ENCODE data around the gene CLCN6. TPM values are rescaled to one million over a fixed set of nuclear protein-coding genes. Genes with fewer than 3 reads are reported as not detected.

CLCN6 gene
- total RNA-seq, 4 donors from 2014 or later, result 14.0 to 184 (median 30.7) TPM

GRCh38 chr1:11854519-11854918, 48.5 kb downstream of the CLCN6 start:
- Histone ChIP-seq H3K4me1 (peaks cover 0 to 4% (median 0%) of the 10 kb centered on the region in 4 donors), H3K4me3 (no peak overlapping the region), H3K9me3 (no peaks in the 10 kb centered on the region), H3K36me3 (no peaks in the 10 kb centered on the region), H3K27me3 (peaks cover 47% of the 10 kb centered on the region), H3K27ac (no peak overlapping the region)
- 54% methylated on average over 8 of the region's 8 CpGs; no CpG with 5 or more reads in 1 of the 2 donors for WGBS, 2 donors (ENCODE audit: low coverage in 1 of 2)
- in situ Hi-C loops (cut with MboI; ENCODE audit: low pct_ligation_motif_present in 1 of 4, low pct_unique_long_range_greater_than_20kb in 1 of 4, low sequenced_read_pairs in 3 of 4), result no loop called here
- no peak for TF ChIP-seq POLR2A (IDR thresholded peaks at IDR 0.05)
- TF ChIP-seq POLR2AphosphoS5 (IDR thresholded peaks at IDR 0.05), result no peak
- intact Hi-C loops (cut with DNase I; ENCODE audit: low total_unique reads), result no loop called here
- DNase-seq, result no peak

DNA sequence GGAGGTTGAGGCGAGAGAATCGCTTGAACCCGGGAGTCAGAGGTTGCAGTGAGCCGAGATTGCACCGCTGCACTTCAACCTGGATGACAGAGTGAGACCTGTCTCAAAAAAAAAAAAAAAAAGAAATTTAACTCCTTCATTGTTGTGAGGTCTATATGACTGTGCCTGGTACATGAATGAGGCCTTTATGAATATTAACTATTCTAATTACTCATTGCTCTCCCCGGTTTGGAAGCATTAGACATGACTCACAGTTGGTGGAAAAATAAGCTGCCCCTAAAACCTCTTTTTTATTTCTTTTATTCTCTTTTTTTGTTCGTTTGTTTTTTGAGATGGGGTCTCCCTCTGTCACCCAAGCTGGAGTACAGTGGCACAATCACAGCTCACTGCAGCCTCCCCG, 49.4 kb downstream of the CLCN6 start:
- TF ChIP-seq POLR2A (IDR thresholded peaks at IDR 0.05) (no peak), EP300 (IDR thresholded peaks at IDR 0.05; ENCODE audit: low read depth) (no peak), CTCF (IDR thresholded peaks at IDR 0.05) (no peak), POLR2AphosphoS5 (IDR thresholded peaks at IDR 0.05) (no peak)
- Histone ChIP-seq H3K36me3 (no peaks in the 10 kb centered on the region), H3K27ac (no peak overlapping the region), H3K27me3 (peaks cover 57% of the 10 kb centered on the region), H3K4me3 (no peak overlapping the region), H3K9me3 (no peaks in the 10 kb centered on the region), H3K4me1 (peaks cover 0 to 4% (median 0%) of the 10 kb centered on the region in 4 donors)
- DNase-seq, result no peak
- intact Hi-C loops (cut with DNase I; ENCODE audit: low total_unique reads), result no loop called here
- WGBS, 2 donors (ENCODE audit: low coverage in 1 of 2), result 51 to 76% methylated on average over 8 of the region's 8 CpGs
- in situ Hi-C loops (cut with MboI; ENCODE audit: low pct_ligation_motif_present in 1 of 4, low pct_unique_long_range_greater_than_20kb in 1 of 4, low sequenced_read_pairs in 3 of 4), result no loop called here

DNA sequence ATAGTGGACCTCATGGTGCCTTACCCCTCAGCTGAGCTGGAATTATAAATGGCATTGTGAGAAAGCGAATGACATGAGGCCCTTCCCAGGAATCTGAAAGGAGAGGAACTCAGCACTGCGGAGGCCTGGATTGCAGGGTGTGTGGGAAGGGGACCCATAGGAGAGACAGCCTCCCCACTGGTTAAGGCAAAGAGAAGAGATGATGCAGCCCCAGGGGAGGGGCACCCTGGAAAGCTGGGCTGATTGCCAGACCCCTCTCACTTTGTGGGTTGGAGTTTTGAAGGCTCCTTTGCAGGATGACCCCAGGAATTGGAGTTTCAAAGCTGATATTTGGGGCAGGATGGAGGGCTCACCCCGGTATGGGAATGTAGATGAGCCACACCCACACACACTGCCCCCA, 50.7 kb downstream of the CLCN6 start:
- WGBS, 2 donors (ENCODE audit: low coverage in 1 of 2), result 49% methylated on average over 3 of the region's 3 CpGs; no CpG with 5 or more reads in 1 of the 2 donors
- H3K36me3 ChIP-seq, result no peaks in the 10 kb centered on the region
- DNase-seq, result no peak
- intact Hi-C loops (cut with DNase I; ENCODE audit: low total_unique reads), result no loop called here
- H3K27ac ChIP-seq, result no peak overlapping the region
- TF ChIP-seq POLR2A (IDR thresholded peaks at IDR 0.05) (no peak), POLR2AphosphoS5 (IDR thresholded peaks at IDR 0.05) (no peak), EP300 (IDR thresholded peaks at IDR 0.05; ENCODE audit: low read depth) (no peak), CTCF (IDR thresholded peaks at IDR 0.05) (no peak)
- H3K4me1 ChIP-seq, result peaks cover 0 to 4% (median 0%) of the 10 kb centered on the region in 4 donors
- H3K9me3 ChIP-seq, result no peaks in the 10 kb centered on the region
- in situ Hi-C loops (cut with MboI; ENCODE audit: low pct_ligation_motif_present in 1 of 4, low pct_unique_long_range_greater_than_20kb in 1 of 4, low sequenced_read_pairs in 3 of 4), result no loop called here
- no peak overlapping the region for H3K4me3 ChIP-seq
- H3K27me3 ChIP-seq, result peaks cover 69% of the 10 kb centered on the region

DNA sequence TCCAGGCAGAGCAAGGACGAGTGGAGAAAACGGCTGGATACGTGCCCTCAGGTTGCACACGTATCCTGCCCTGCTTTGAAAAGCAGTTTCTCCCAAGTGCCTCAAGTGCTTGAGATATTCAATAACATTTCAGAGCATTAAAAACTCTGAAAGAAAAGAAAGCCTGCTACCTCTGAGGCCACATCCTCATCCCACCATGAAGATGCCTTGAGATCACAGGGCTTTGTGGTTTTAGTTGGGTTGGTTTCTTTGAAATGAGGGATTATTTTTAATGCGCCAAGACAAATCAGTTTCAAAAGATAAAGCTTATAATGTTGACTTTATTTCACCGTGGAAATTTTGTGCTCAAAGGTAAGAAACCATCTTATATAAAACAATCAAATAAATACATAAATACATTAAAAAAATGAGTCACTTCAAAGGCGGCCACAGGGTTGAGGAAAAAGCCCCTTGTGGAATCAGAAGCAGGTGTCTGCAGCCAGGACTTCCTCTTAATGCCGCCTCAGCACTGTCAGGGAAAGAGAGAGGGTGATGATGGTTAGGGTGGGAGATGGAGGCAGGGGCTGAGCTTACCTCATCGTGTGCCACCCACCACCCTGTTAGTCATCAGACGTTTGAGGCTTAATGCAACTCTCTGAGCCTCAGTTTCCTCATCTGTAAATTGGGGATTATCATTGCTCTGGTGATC, 51.3 kb downstream of the CLCN6 start:
- intact Hi-C loops (cut with DNase I; ENCODE audit: low total_unique reads), result no loop called here

More for the DNA sequence above, 51.3 kb downstream of the CLCN6 start:
- H3K36me3 ChIP-seq, result no peaks in the 10 kb centered on the region
- WGBS, 2 donors (ENCODE audit: low coverage in 1 of 2), result 31 to 34% methylated on average over 4 to 10 of the region's 10 CpGs
- H3K9me3 ChIP-seq, result no peaks in the 10 kb centered on the region
- TF ChIP-seq EP300 (IDR thresholded peaks at IDR 0.05; ENCODE audit: low read depth) (no peak), POLR2AphosphoS5 (IDR thresholded peaks at IDR 0.05) (no peak), CTCF (IDR thresholded peaks at IDR 0.05) (no peak), POLR2A (IDR thresholded peaks at IDR 0.05) (no peak)
- H3K27ac ChIP-seq, result no peak overlapping the region
- H3K27me3 ChIP-seq, result peaks cover 75% of the 10 kb centered on the region
- no peak overlapping the region for H3K4me3 ChIP-seq
- H3K4me1 ChIP-seq, result peaks cover 0 to 4% (median 0%) of the 10 kb centered on the region in 4 donors
- in situ Hi-C loops (cut with MboI; ENCODE audit: low pct_ligation_motif_present in 1 of 4, low pct_unique_long_range_greater_than_20kb in 1 of 4, low sequenced_read_pairs in 3 of 4), result no loop called here
- no peak for DNase-seq
